ENCODE measurements around the gene ZNF385B.
"Not testable (repeated sequence)": the region's sequence is repeated elsewhere in the genome, so short reads cannot be mapped to it uniquely, and the experiment has no call there.

ZNF385B gene

GRCh38 chr2:179802051-179802882, 59.1 kb downstream of the ZNF385B start:
- no peak for DNase-seq (ENCODE audit: low read depth, low spot score)

GRCh38 chr2:179800776-179801175, 60.6 kb downstream of the ZNF385B start:
- DNase-seq (ENCODE audit: low read depth, low spot score), result no peak

- no peak for DNase-seq (ENCODE audit: low read depth, low spot score)
Observed at GRCh38 chr2:179796213-179797007, 65.0 kb downstream of the ZNF385B start.

- DNase-seq (ENCODE audit: low read depth, low spot score), result no peak
Observed at GRCh38 chr2:179793902-179794301, 67.5 kb downstream of the ZNF385B start.

- DNase-seq (ENCODE audit: low read depth, low spot score), result no peak
Observed at GRCh38 chr2:179793238-179793637, 68.2 kb downstream of the ZNF385B start.

- DNase-seq (ENCODE audit: low read depth, low spot score), result no peak
Observed at GRCh38 chr2:179790235-179791217, 70.9 kb downstream of the ZNF385B start.

- DNase-seq (ENCODE audit: low read depth, low spot score), result no peak
Observed at GRCh38 chr2:179788104-179788503, 73.3 kb downstream of the ZNF385B start.

- DNase-seq (ENCODE audit: low read depth, low spot score), result no peak
Observed at GRCh38 chr2:179787601-179788000, 73.8 kb downstream of the ZNF385B start.

GRCh38 chr2:179785902-179786301, 75.5 kb downstream of the ZNF385B start:
- DNase-seq (ENCODE audit: low read depth, low spot score), result no peak

GRCh38 chr2:179782346-179782745, 79.1 kb downstream of the ZNF385B start:
- DNase-seq (ENCODE audit: low read depth, low spot score), result not testable (repeated sequence)

GRCh38 chr2:179773986-179774385, 87.4 kb downstream of the ZNF385B start:
- DNase-seq (ENCODE audit: low read depth, low spot score), result no peak

GRCh38 chr2:179772346-179772745, 89.1 kb downstream of the ZNF385B start:
- DNase-seq (ENCODE audit: low read depth, low spot score), result no peak

GRCh38 chr2:179771791-179772190, 89.6 kb downstream of the ZNF385B start:
- no peak for DNase-seq (ENCODE audit: low read depth, low spot score)

GRCh38 chr2:179770029-179770428, 91.4 kb downstream of the ZNF385B start:
- no peak for DNase-seq (ENCODE audit: low read depth, low spot score)

GRCh38 chr2:179769323-179769722, 92.1 kb downstream of the ZNF385B start:
- no peak for DNase-seq (ENCODE audit: low read depth, low spot score)

- no peak for DNase-seq (ENCODE audit: low read depth, low spot score)
Observed at GRCh38 chr2:179768765-179769164, 92.6 kb downstream of the ZNF385B start.

- DNase-seq (ENCODE audit: low read depth, low spot score), result no peak
Observed at GRCh38 chr2:179765666-179766065, 95.7 kb downstream of the ZNF385B start.

GRCh38 chr2:179764710-179765109, 96.7 kb downstream of the ZNF385B start:
- DNase-seq (ENCODE audit: low read depth, low spot score), result no peak

GRCh38 chr2:179758636-179759035, 102.8 kb downstream of the ZNF385B start:
- DNase-seq (ENCODE audit: low read depth, low spot score), result no peak

GRCh38 chr2:179751163-179751809, 110.1 kb downstream of the ZNF385B start:
- no peak for DNase-seq (ENCODE audit: low read depth, low spot score)

GRCh38 chr2:179749210-179749609, 112.2 kb downstream of the ZNF385B start:
- no peak for DNase-seq (ENCODE audit: low read depth, low spot score)

Measured in smooth muscle cell of the brain vasculature (primary cell).